Inflammatory macrophage (primary cell): ENCODE measurements around the gene RALGAPA2.

ENCODE experiments used
- DNase-seq, 2 donors: peaks; one replicate each; pipeline ENCODE4 v3.0.0-alpha.2; 2020 to 2022

Gene RALGAPA2

GRCh38 chr20:20425823-20426654 is 286.4 kb downstream of the RALGAPA2 start:
- no peak for DNase-seq

GRCh38 chr20:20423117-20423516 is 289.3 kb downstream of the RALGAPA2 start:
- no peak for DNase-seq

- DNase-seq: no peak
Observed at GRCh38 chr20:20417876-20418676, 294.4 kb downstream of the RALGAPA2 start.

- DNase-seq: no peak
Observed at GRCh38 chr20:20415321-20415720, 297.1 kb downstream of the RALGAPA2 start.

- no peak for DNase-seq
Observed at GRCh38 chr20:20414640-20415220, 297.7 kb downstream of the RALGAPA2 start.

GRCh38 chr20:20413810-20414281 is 298.6 kb downstream of the RALGAPA2 start:
- DNase-seq: no peak

GRCh38 chr20:20412750-20413149 is 299.7 kb downstream of the RALGAPA2 start:
- peak; percentile 4 to 19 for DNase-seq

- no peak for DNase-seq
Observed at GRCh38 chr20:20411836-20412235, 300.6 kb downstream of the RALGAPA2 start.

- no peak for DNase-seq
Observed at GRCh38 chr20:20411402-20411801, 301.0 kb downstream of the RALGAPA2 start.

GRCh38 chr20:20410678-20411077 is 301.8 kb downstream of the RALGAPA2 start:
- no peak for DNase-seq

GRCh38 chr20:20409331-20409730 is 303.1 kb downstream of the RALGAPA2 start:
- DNase-seq: no peak

GRCh38 chr20:20407891-20408805 is 304.3 kb downstream of the RALGAPA2 start:
- peak; percentile 37 to 62 for DNase-seq

GRCh38 chr20:20406306-20406705 is 306.1 kb downstream of the RALGAPA2 start:
- no peak for DNase-seq

GRCh38 chr20:20405623-20406022 is 306.8 kb downstream of the RALGAPA2 start:
- DNase-seq: no peak

- DNase-seq: no peak
Observed at GRCh38 chr20:20404633-20405032, 307.8 kb downstream of the RALGAPA2 start.

GRCh38 chr20:20401991-20402390 is 310.5 kb downstream of the RALGAPA2 start:
- DNase-seq: no peak

- peak in 1 of 2 donors; percentile 9 for DNase-seq
Observed at GRCh38 chr20:20399531-20400500, 312.6 kb downstream of the RALGAPA2 start.

GRCh38 chr20:20398123-20398522 is 314.3 kb downstream of the RALGAPA2 start:
- no peak for DNase-seq

GRCh38 chr20:20396794-20397193 is 315.6 kb downstream of the RALGAPA2 start:
- DNase-seq: no peak

- DNase-seq: no peak
Observed at GRCh38 chr20:20395903-20396568, 316.4 kb downstream of the RALGAPA2 start.
